GM12874 (cell line): ENCODE results near the gene SEC24B.

Source experiments
- TF ChIP-seq, protein P1 (sequence below): IDR thresholded peaks from 2 replicates; pipeline ENCODE4 v1.5.1; 2011; ENCODE audit warnings: low read depth, mild to moderate bottlenecking, control low read depth, low read length, moderate library complexity; ENCODE audit not compliant: insufficient read depth

SEC24B gene

DNA sequence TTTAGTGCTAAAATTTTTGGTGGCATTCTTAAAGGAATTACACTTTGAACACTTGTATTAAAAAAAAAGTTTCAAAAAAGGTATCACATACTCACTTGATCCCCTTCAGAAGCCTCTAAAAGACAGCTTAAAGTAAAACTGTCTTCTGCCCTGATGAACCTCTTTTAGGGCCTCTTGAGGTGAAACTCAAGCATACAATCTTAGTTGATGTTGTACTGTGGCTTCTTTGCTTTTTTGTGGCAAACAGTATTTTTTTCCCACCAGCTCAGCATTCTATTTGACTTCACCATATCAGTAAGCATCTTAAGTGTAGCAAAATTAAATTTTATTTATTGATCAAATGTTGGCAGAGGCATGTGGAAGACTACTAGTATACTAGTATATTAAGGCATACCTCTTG, 13.7 kb downstream of the SEC24B start:
- TF ChIP-seq, protein P1, sequence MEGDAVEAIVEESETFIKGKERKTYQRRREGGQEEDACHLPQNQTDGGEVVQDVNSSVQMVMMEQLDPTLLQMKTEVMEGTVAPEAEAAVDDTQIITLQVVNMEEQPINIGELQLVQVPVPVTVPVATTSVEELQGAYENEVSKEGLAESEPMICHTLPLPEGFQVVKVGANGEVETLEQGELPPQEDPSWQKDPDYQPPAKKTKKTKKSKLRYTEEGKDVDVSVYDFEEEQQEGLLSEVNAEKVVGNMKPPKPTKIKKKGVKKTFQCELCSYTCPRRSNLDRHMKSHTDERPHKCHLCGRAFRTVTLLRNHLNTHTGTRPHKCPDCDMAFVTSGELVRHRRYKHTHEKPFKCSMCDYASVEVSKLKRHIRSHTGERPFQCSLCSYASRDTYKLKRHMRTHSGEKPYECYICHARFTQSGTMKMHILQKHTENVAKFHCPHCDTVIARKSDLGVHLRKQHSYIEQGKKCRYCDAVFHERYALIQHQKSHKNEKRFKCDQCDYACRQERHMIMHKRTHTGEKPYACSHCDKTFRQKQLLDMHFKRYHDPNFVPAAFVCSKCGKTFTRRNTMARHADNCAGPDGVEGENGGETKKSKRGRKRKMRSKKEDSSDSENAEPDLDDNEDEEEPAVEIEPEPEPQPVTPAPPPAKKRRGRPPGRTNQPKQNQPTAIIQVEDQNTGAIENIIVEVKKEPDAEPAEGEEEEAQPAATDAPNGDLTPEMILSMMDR = no peak

GRCh38 chr4:109451544-109452273, 18.1 kb downstream of the SEC24B start:
- TF ChIP-seq, protein P1 = no peak

DNA sequence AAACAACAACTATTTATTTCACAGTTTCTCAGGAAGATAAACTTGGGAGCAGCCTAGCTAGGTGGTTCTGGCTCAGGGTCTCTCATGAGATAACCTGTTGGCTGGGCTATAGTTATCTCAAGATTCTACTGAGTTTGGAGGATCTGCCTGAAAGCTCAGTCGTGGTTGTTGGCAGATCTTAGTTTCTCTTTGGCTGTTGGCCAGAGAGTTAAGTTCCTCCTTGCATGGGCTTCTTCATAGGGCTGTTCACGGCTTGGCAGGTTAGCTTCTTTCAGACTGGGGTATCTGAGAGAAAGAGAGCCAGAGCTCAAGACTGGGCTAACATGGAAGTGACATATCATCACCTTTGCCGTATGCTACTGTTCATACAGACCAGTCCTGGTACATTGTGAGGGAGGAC, 28.7 kb downstream of the SEC24B start:
- TF ChIP-seq, protein P1 = no peak

DNA sequence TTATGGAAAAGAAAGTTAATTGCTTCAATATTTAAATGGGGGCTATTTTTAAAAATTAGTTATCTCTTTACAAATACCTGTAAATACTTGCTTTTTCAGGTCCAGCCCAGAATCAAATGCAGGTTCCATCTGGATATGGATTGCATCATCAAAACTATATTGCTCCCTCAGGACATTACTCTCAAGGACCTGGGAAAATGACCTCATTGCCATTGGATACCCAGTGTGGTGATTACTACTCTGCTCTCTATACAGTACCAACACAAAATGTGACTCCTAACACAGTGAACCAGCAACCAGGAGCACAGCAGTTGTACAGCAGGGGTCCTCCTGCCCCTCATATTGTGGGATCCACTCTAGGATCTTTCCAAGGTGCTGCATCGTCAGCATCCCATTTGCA, 29.2 kb downstream of the SEC24B start:
- TF ChIP-seq, protein P1 = no peak

DNA sequence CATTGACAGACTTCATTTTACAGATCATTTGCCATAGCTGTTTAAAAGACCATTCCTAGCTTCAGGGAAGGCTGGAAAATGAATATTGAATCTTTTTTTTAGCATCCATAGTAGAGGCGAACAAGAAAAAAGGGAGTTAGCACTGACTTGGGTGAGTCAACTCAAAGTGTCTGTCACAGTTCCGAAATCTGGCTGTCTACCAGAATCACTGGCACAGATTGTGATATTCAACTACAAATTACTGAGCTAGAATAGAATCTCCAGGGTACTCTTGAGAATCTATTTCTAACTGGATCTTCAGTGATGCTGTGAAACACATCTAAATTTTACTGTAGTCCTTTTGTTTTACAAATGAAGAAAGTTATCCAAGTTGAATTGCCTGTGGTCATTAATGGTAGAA, 31.5 kb downstream of the SEC24B start:
- TF ChIP-seq, protein P1 = no peak

DNA sequence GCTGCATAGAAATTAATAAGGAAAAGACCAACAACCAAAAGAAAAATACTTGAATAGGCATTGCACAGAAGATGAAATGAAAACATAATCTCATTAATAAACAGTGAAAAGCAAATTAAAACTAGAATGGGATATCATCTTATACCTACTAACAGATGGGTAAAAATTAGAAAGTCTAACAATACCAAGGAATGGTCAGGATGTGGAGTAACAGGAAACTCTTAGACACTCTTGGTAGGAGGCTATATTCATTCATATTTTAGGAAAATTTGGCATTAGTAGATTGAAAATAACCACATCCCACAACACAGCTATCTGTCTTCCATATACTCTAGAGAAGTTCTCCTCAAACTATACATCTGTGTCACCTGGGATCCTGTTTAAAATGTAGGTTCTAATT, 36.3 kb downstream of the SEC24B start:
- TF ChIP-seq, protein P1 = no peak

DNA sequence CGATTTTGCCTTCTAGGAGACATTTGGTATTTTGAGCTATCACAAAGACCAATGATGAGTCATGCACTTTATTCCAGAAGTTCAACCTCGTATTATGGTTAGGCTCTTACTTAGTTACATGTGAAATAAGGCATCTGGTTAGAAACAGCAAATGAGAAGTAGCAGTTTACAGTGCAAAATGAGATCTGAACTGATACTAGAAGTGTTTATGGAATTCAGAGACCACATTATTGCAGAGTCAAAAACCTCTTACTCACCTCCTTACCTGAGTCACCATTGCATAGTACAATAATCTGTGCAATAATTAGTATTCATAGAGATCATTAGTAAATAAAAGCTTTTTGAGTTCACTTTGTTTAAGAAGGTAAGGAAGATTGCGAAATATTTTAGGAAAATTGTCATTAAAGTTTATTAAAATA, 38.7 kb downstream of the SEC24B start:
- TF ChIP-seq, protein P1 = no peak
